ENCODE measurements around the gene MICAL3. TPM values are rescaled to one million over a fixed set of nuclear protein-coding genes. Genes with fewer than 3 reads are reported as not detected.

Gene MICAL3
- total and polyA plus RNA-seq, 9 of the 15 experiments (the other 6 are each of a cell fraction or from before 2014, with no cell fraction given): 0.53 to 32.1 (median 12.3) TPM

GRCh38 chr22:17913801-17914347 lies 110.5 kb downstream of the MICAL3 start (continued):
- no peak for TF ChIP-seq UBTF (IDR thresholded peaks at IDR 0.05; ENCODE audit: borderline replicate concordance in 1 of 2, low read depth in 2 of 2, low read length in 2 of 2)
- TF ChIP-seq ZNF316 (IDR thresholded peaks at IDR 0.05): no peak
- TF ChIP-seq, protein P1, sequence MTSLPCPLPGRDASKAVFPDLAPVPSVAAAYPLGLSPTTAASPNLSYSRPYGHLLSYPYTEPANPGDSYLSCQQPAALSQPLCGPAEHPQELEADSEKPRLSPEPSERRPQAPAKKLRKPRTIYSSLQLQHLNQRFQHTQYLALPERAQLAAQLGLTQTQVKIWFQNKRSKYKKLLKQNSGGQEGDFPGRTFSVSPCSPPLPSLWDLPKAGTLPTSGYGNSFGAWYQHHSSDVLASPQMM (CRISPR knock-in tag; IDR thresholded peaks at IDR 0.05): no peak
- TF ChIP-seq RERE (CRISPR knock-in tag; IDR thresholded peaks at IDR 0.05; ENCODE audit: borderline replicate concordance): no peak
- TF ChIP-seq VEZF1 (CRISPR knock-in tag; IDR thresholded peaks at IDR 0.05): no peak
- TF ChIP-seq SP2 (IDR thresholded peaks at IDR 0.05; ENCODE audit: extremely low read depth, low read depth, low read length, poor library complexity, severe bottlenecking): no peak
- TF ChIP-seq PURB (CRISPR knock-in tag; IDR thresholded peaks at IDR 0.05; ENCODE audit: low read depth): no peak
- TF ChIP-seq RBM34 (IDR thresholded peaks at IDR 0.05; ENCODE audit: borderline replicate concordance, insufficient read depth, low read length): no peak
- TF ChIP-seq NR2C1 (IDR thresholded peaks at IDR 0.05): no peak
- no peak for TF ChIP-seq NR2C1 (tag; IDR thresholded peaks at IDR 0.05)
- TF ChIP-seq ZNF263 (CRISPR knock-in tag; IDR thresholded peaks at IDR 0.05; ENCODE audit: borderline replicate concordance): no peak
- TF ChIP-seq, protein P2, sequence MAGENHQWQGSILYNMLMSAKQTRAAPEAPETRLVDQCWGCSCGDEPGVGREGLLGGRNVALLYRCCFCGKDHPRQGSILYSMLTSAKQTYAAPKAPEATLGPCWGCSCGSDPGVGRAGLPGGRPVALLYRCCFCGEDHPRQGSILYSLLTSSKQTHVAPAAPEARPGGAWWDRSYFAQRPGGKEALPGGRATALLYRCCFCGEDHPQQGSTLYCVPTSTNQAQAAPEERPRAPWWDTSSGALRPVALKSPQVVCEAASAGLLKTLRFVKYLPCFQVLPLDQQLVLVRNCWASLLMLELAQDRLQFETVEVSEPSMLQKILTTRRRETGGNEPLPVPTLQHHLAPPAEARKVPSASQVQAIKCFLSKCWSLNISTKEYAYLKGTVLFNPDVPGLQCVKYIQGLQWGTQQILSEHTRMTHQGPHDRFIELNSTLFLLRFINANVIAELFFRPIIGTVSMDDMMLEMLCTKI (IDR thresholded peaks at IDR 0.05; ENCODE audit: partially characterized antibody): no peak
- TF ChIP-seq, protein P3, sequence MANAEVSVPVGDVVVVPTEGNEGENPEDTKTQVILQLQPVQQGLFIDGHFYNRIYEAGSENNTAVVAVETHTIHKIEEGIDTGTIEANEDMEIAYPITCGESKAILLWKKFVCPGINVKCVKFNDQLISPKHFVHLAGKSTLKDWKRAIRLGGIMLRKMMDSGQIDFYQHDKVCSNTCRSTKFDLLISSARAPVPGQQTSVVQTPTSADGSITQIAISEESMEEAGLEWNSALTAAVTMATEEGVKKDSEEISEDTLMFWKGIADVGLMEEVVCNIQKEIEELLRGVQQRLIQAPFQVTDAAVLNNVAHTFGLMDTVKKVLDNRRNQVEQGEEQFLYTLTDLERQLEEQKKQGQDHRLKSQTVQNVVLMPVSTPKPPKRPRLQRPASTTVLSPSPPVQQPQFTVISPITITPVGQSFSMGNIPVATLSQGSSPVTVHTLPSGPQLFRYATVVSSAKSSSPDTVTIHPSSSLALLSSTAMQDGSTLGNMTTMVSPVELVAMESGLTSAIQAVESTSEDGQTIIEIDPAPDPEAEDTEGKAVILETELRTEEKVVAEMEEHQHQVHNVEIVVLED (CRISPR knock-in tag; IDR thresholded peaks at IDR 0.05): no peak

Measured in K562 (cell line).